ENCODE measurements around the gene RAMACL.
"Not testable (repeated sequence)": the region's sequence is repeated elsewhere in the genome, so short reads cannot be mapped to it uniquely, and the experiment has no call there.

RAMACL gene

DNA sequence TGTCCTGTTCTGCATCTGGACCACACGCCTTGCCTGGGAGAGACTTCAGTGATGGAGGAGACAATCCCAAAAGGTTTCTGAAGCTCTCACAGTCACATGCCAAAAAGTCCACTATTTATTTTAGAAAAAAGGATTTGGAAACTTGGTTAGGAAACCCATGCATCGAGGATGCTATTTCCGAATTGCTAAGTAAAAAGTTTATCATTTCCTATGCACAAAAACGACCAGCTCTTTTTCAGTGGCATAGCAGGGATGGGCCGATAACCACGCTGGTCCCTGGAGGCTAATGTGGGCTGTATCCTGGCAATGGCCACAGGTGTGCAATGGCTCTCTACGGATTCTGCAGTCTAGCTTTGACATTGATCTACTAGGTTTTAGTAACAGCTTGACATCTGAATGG, 33.9 kb downstream of the RAMACL start:
- DNase-seq, result no peak

DNA sequence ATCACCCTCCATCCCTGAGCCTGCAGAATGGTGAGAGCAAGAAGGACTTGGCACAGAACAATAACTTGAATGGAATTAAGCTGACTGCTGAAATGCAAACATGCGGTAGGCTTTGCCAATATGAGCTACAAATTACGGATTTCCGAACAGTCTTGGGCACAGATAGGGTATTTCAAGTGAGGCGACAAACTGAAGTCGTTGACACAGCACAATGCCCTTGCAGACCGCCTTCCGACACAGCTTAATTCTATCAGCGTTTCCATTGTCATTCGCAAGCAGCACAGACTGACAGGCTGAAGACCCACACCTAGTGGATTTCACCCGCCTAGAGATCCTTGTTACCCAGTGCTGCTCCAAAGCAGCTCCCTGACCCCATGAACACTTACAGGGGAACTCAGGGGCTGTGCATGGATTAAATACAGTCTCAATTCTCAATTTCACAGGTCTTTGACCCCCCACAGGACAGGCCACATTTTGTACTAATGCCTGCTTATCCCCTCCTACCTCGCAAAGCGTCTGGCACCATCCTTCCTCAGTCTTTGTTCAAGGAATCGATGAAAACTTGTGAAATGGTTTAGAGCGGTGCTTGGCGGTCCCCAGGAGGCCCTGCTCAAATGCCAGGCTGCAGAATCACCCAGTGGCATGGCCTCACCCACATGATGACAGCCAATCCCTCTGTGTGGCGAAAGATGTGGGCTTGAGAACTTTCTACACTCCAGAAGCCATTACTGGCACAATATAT, 34.6 kb downstream of the RAMACL start:
- no peak for DNase-seq

- DNase-seq, result no peak
These were observed 39.8 kb downstream of the RAMACL start for GRCh38 chr6:166546653-166547052.

- no peak for DNase-seq
These were observed 41.1 kb downstream of the RAMACL start for GRCh38 chr6:166545156-166546034.

DNA sequence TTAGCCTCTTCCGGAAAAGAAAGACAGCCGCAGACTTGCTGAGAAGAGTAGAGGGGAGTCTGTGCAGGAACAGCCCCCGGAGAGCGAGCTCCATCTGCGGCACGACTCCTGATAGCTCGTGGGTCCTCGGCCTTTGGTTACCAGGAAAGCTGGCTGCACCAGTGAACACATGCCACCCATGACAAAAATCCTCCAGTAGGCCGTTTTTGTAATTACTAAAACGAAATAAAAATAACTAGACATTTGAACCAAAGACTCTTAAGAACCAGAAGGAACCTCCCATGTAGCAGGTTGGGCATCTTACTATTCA, 42.2 kb downstream of the RAMACL start:
- no peak for DNase-seq

GRCh38 chr6:166543603-166544295, 42.7 kb downstream of the RAMACL start:
- DNase-seq, result no peak

DNA sequence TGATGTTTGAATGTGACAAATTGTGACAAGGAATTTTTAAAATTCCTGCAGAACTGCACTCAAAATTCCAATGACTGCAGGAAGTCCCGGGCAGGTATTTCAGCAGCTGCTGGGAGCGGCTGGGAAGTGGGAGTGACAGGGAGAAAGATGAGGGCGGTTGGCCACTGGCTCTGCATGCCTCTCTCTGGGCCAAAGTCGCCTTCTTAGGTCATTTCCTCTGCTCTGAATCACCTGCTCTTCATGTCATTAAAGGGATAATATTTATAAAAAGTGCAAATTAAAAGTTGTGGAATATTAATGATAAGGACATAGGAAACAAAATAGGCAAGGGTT, 43.9 kb downstream of the RAMACL start:
- no peak for DNase-seq

DNA sequence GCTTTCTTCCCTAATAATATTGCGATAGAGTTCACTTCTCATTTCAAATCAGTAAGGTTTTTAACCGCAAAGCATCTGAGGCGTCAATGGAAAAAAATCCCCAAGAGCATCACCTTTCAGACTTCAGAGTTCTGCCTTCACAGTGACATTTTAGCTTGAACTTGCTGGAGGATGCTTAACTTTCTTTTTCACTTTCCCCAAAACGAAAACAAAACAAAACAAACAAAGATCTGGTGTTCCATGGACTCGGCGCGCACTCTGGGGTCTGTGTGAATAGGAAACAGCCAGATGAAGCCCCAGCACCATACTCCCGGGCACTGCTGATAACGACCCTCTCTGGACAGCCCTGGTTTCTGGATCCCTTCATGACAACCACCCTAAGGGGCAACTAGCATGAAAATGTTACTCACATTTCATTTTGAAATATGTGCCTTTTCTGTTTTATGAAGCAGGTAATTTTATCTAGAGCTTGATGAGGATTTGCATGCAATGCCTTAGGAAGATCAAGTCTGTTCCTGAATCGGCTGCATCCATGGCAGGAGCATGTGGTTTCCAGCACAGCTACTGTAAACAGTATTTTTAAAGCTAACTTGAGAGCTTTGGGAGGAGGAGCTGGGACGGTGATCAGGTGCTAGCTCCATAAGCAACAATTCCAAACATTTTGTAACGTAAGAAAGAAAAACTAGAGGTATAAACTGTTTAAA, 44.5 kb downstream of the RAMACL start:
- DNase-seq, result no peak

DNA sequence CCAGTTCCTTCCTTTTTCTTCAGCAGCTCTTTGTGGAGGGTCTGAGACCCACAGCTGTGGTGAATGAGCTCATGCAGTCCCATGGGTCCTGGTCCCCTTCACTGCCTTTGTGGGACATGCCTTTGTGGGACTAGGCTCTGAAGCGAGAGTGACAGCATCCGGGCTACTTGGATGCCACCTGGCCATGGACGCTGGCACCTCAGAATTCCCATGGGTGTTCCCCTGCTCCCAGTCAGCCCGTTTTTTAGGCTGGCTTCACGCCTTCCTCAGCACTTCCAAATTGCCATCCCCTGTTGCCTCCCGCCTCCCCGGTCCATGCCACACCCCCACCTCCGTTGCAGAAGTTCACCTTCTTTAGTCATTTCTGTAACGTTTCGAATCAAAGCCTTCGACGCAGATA, 45.1 kb downstream of the RAMACL start:
- no peak for DNase-seq

GRCh38 chr6:166540631-166541331, 45.7 kb downstream of the RAMACL start:
- DNase-seq, result no peak

GRCh38 chr6:166539543-166539942, 46.9 kb downstream of the RAMACL start:
- no peak for DNase-seq

DNA sequence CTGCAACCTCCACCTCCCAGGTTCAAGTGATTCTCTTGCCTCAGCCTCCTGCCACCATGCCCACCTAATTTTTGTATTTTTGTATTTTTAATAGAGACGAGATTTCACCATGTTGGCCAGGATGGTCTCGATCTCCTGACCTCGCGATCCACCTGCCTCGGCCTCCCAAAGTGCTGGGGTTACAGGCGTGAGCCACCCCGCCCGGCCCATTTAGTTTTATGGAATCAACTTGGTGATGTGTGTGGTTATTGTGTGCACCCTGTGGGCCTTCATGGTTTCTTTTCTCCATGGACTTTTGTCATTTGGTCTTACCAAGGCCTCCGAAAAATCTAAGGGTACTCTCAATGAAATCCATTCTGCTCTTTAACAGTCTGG, 47.5 kb downstream of the RAMACL start:
- not testable (repeated sequence) for DNase-seq

- no peak for DNase-seq
These were observed 48.0 kb downstream of the RAMACL start for GRCh38 chr6:166538297-166539010.

GRCh38 chr6:166534658-166535406, 51.6 kb downstream of the RAMACL start:
- no peak for DNase-seq

DNA sequence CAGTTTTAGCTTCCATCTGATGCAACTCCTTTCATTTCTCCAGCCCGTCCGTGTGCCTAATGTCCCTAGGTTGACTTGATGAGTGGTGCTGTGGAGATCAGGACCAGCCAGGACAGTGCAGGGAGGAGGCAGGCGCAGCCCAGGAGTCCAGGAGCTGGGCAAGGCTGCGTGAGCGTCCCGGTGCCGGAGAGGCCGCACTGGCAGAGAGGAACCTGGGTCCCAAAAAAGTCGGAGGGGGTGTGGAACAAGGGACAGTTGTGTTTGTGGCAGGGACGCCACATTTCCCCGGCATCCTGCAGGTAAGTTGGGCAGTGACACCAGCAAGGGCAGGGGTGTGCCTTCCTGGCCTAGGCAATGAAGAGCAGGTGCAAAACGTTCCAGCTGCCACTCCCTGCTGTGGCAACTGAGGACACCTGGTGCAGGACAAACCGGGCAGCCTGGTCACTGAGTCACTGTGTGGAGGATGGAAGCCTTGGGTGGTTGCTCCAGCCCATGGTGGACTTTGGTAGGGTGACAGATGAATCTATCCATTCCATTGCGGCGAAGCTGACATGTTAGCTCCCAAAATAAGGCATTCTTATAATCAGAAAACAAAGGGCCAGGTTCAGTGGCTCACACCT, 53.2 kb downstream of the RAMACL start:
- DNase-seq, result no peak

Measured in DMS79 treated with DMSO at 0.1 percent for 48 hours (cell line).